ENCODE results near the gene CST3. TPM values are rescaled to one million over a fixed set of nuclear protein-coding genes. Genes with fewer than 3 reads are reported as not detected.

The CST3 gene
- polyA plus RNA-seq, 1 donor: 661 TPM

DNA sequence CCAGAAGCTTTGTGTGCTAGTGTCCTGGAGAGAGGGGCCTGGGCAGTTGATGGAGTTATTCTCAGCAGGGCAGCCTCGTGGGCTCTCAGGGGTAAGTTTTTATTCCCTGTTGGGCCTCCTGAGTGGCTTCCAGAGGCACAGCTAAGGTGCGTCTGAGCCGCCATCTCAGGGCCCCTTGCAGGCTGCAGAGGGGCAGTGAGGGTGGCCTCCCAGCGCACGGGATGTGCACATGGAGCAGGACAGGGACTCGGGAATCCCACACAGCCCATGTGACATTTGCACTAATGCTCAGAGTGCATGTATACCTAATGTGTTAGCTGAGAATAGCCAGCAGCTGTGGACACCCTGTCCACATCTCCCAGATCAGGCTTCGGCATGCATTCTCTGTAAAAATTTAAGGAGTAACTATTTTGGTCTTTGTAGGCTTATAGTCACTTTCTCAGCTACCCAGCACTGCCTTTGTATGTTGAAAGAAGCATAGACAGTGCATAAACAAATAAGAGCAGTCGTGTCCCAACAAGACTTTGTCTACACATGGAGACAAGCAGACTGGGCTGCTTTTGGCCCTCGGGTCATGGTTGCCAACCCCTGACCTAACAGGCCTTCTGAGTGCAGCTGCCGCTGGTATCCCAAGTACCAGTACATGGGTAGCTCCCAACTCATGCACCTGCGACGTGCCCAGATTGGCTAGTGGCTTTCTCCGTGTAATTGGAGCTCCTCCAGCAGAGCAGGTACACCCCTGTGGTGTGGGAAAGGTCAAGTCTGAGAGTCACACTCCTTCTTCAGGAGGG is 50.8 kb downstream of the CST3 start:
- no peak for DNase-seq
- H3K27ac ChIP-seq (ENCODE audit: low read length): no peak overlapping the region
- no peaks in the 10 kb centered on the region for H3K27me3 ChIP-seq (ENCODE audit: control insufficient read depth, insufficient read depth, low read length)
- no peaks in the 10 kb centered on the region for H3K36me3 ChIP-seq (ENCODE audit: control insufficient read depth, insufficient read depth, low read length)
- H3K9me3 ChIP-seq (ENCODE audit: control insufficient read depth, low read depth, low read length): no peaks in the 10 kb centered on the region
- WGBS (ENCODE audit: insufficient coverage, low lambda C conversion rate): no CpG with 5 or more reads among the region's 13 CpGs
- no peak overlapping the region for H3K4me3 ChIP-seq (ENCODE audit: low read length)
- H3K4me1 ChIP-seq (ENCODE audit: control insufficient read depth, insufficient read depth, low read length): peaks cover 15% of the 10 kb centered on the region

DNA sequence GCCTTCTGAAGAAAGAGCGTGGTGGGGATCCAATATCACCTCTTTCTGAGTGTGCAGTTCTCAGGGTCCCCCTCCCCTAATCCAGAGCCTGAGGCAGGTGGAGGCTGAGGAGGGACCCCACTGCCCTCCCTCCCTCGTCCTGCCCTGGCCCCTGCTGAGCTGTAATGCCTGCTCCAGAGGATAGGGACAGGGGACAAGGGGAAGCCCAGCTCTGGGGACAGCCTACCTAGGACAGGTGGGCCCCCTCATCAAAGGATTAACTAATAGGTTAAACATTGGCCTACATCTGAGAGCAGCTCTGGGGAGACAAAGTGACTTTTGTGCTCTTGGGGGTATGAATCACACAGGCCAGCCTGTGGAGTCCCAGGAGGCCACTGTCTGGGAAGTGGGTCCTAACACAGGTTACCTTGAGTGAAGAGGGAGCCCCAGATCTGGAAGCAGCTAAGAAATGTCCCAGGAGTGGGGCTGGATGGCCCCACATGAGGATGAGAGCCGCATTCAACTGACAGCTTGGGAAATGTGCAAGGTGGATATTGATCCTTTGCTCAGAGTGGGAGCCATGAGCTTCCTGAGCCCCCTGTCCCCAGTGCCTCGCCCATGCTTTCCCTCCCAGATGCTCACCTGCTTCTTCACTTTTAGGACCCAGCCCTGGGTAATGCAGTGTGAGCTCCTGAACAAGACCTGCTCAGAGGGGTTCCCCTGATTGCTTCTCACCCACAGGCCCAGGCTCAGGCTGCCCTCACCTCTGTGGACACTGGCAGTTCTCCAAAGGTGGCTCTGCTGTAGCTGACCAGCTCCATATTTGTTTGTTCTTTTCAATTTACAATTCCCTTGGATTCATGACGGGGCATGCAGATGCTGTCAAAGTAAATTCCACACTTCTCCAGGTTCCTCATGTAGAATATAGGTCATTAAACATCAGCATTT is 51.7 kb downstream of the CST3 start:
- Histone ChIP-seq H3K27me3 (ENCODE audit: control insufficient read depth, insufficient read depth, low read length) (no peaks in the 10 kb centered on the region), H3K4me3 (ENCODE audit: low read length) (no peak overlapping the region), H3K36me3 (ENCODE audit: control insufficient read depth, insufficient read depth, low read length) (no peaks in the 10 kb centered on the region), H3K27ac (ENCODE audit: low read length) (no peak overlapping the region), H3K9me3 (ENCODE audit: control insufficient read depth, low read depth, low read length) (no peaks in the 10 kb centered on the region), H3K4me1 (ENCODE audit: control insufficient read depth, insufficient read depth, low read length) (peaks cover 15% of the 10 kb centered on the region)
- 83% methylated on average over 1 of the region's 5 CpGs for WGBS (ENCODE audit: insufficient coverage, low lambda C conversion rate)
- peak; percentile 45 to 78 for DNase-seq

DNA sequence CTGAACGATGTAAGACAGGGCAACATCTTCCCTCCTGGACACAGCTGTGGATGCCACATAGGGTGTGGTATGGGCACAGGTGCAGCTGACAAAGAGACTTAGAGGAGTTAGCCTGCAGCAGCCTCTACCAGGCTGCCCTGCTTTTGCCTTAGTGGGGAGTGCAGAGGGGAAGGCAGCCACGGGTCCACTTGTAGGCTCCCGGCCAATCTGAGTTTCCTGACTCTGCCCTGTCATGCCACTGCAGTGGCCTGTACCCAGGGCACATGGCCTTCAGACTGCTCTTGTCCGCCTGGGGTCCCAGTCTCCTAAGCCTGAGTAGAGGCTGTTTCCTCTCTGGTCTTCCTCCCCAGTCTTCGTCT is 52.3 kb downstream of the CST3 start:
- Histone ChIP-seq H3K9me3 (ENCODE audit: control insufficient read depth, low read depth, low read length) (no peaks in the 10 kb centered on the region), H3K27me3 (ENCODE audit: control insufficient read depth, insufficient read depth, low read length) (no peaks in the 10 kb centered on the region), H3K4me1 (ENCODE audit: control insufficient read depth, insufficient read depth, low read length) (peaks cover 15% of the 10 kb centered on the region), H3K27ac (ENCODE audit: low read length) (no peak overlapping the region), H3K36me3 (ENCODE audit: control insufficient read depth, insufficient read depth, low read length) (no peaks in the 10 kb centered on the region), H3K4me3 (ENCODE audit: low read length) (no peak overlapping the region)
- WGBS (ENCODE audit: insufficient coverage, low lambda C conversion rate): no CpG with 5 or more reads among the region's 5 CpGs
- peak in 1 of 2 donors; percentile 40 for DNase-seq

DNA sequence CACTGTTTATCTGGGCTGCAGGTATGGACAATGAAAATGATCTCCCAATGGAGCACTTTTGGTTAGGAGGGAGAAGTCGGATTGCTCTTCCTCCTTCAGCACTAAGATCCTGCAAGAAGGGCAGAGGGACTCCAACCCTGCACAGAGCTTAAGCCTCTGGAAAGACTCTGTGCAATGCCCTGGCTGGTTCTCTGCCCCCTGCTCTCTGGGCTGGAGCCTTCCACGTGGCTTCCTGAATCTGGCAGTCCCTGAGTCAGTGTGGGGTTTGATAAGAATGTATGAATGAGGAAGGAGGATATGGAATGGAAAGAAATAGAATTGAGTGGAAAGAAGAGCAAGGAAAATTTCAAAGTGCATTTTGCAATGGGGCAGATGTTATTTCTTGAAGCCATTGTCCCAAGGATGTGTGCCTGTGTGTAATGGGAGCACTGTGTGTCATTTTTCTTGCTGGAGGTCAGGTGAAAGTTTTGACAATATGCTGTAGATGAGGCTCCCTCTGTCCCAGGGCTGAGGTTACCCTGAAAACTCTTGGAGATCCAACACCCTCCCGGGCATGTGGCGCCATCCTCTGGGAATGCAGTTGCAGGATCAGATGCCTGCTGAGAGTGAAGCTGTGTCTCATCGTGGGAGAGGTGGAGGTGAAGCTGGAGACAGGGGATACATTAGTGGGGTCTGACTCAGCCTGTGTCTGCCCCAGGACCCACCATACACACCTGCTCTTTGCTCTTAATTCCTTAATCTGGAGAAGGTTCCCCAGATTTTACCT is 53.1 kb downstream of the CST3 start:
- H3K36me3 ChIP-seq (ENCODE audit: control insufficient read depth, insufficient read depth, low read length): no peaks in the 10 kb centered on the region
- WGBS (ENCODE audit: insufficient coverage, low lambda C conversion rate): no CpG with 5 or more reads among the region's 5 CpGs
- no peaks in the 10 kb centered on the region for H3K9me3 ChIP-seq (ENCODE audit: control insufficient read depth, low read depth, low read length)
- no peaks in the 10 kb centered on the region for H3K27me3 ChIP-seq (ENCODE audit: control insufficient read depth, insufficient read depth, low read length)
- H3K4me3 ChIP-seq (ENCODE audit: low read length): no peak overlapping the region
- H3K27ac ChIP-seq (ENCODE audit: low read length): no peak overlapping the region
- DNase-seq: peak in 1 of 2 donors; percentile 30
- peaks cover 15% of the 10 kb centered on the region for H3K4me1 ChIP-seq (ENCODE audit: control insufficient read depth, insufficient read depth, low read length)

Other genes with a start within 250 kb of the CST3 start
- gene NAPB, start 216.5 kb downstream of the CST3 start, polyA plus RNA-seq: 19.9 TPM
- 0.09 TPM for gene CSTL1, start 198.3 kb downstream of the CST3 start, polyA plus RNA-seq
- not detected for gene CST11, start 185.1 kb downstream of the CST3 start, polyA plus RNA-seq
- gene CST8, start 146.8 kb downstream of the CST3 start, polyA plus RNA-seq: not detected
- gene CST9L, start 69.5 kb downstream of the CST3 start, polyA plus RNA-seq: not detected
- not detected for gene CST9, start 32.0 kb downstream of the CST3 start, polyA plus RNA-seq
- gene CST4, start 51.1 kb upstream of the CST3 start, polyA plus RNA-seq: not detected
- gene CST1, start 113.0 kb upstream of the CST3 start, polyA plus RNA-seq: not detected
- gene CST2, start 188.8 kb upstream of the CST3 start, polyA plus RNA-seq: 0.07 TPM
- 0.19 TPM for gene CST5, start 241.8 kb upstream of the CST3 start, polyA plus RNA-seq